ENCODE data around the gene EFNB3. TPM values are rescaled to one million over a fixed set of nuclear protein-coding genes. Genes with fewer than 3 reads are reported as not detected.

EFNB3 gene
- total and polyA plus RNA-seq, 10 of the 15 experiments (the other 5 are each of a cell fraction or from before 2014, with no cell fraction given): 0.01 to 0.13 (median 0.04) TPM; not detected in 5

- no peak for TF ChIP-seq CHD2 (IDR thresholded peaks at IDR 0.05; ENCODE audit: borderline replicate concordance, low read depth, low read length)
- no peak for TF ChIP-seq WRNIP1 (IDR thresholded peaks at IDR 0.05; ENCODE audit: borderline replicate concordance, low read depth, low read length)
- TF ChIP-seq ZNF217 (IDR thresholded peaks at IDR 0.05): no peak
- no peak for TF ChIP-seq MYB (IDR thresholded peaks at IDR 0.05; ENCODE audit: borderline replicate concordance, low read depth, low read length)
- no peak for TF ChIP-seq IKZF2 (IDR thresholded peaks at IDR 0.05)
- no peak for TF ChIP-seq CREM (IDR thresholded peaks at IDR 0.05; ENCODE audit: low read depth)
Measured at GRCh38 chr17:7742729-7743128, 37.7 kb downstream of the EFNB3 start.

GRCh38 chr17:7744416-7744815 is 39.4 kb downstream of the EFNB3 start:
- in situ Hi-C loops (cut with MboI): no loop called here
- ChIA-PET SMC1A (ENCODE audit: uncharacterized antibody, unreplicated experiment) (interaction anchor here (0.7 to 3.9 kb wide), 9 partner anchors 13 to 297 kb away, joined by 3 to 25 read pairs (median 4); no protein-coding TSS in a partner anchor), RAD21 (ENCODE audit: unreplicated experiment) (interaction anchor here (1.2 to 3.4 kb wide), 10 partner anchors 37 to 313 kb away, joined by 3 to 28 read pairs (median 8); partner anchors contain the start of genes CNTROB, NAA38 and TRAPPC1), POLR2A (interaction anchor here (0.7 kb wide), 1 partner anchor 14 kb away, joined by 5 read pairs; no protein-coding TSS in a partner anchor), CTCF (interaction anchor here (0.7 to 4.1 kb wide), 33 partner anchors 9 to 330 kb away, joined by 3 to 50 read pairs (median 5); partner anchors contain the start of genes CYB5D1, GUCY2D, KDM6B and NAA38)
- Histone ChIP-seq H3K4me1 (ENCODE audit: control insufficient read depth, insufficient read depth, low read length) (no peaks in the 10 kb centered on the region), H3K4me3 (no peak overlapping the region), H3K9me3 (replicated peaks; ENCODE audit: control insufficient read depth, insufficient read depth, low read length) (no peaks in the 10 kb centered on the region), H3K4me2 (ENCODE audit: control insufficient read depth, insufficient read depth) (no peak overlapping the region), H3K9ac (ENCODE audit: control insufficient read depth, insufficient read depth, low read length) (no peak overlapping the region), H3K27me3 (replicated peaks in 1 of 2; ENCODE audit: control insufficient read depth in 2 of 2, insufficient read depth in 2 of 2, low read length in 1 of 2) (no peaks in the 10 kb centered on the region; a peak in 3 of 4 replicates), H2AFZ (ENCODE audit: control insufficient read depth, low read depth, low read length) (no peak overlapping the region), H4K20me1 (ENCODE audit: control insufficient read depth, insufficient read depth) (no peaks in the 10 kb centered on the region), H3K27ac (ENCODE audit: control insufficient read depth, insufficient read depth) (no peak overlapping the region), H3K79me2 (ENCODE audit: control insufficient read depth, insufficient read depth, low read length) (no peaks in the 10 kb centered on the region), H3K36me3 (ENCODE audit: control insufficient read depth in 2 of 2, insufficient read depth in 2 of 2, low read length in 1 of 2) (no peaks in the 10 kb centered on the region)
- DNase-seq (ENCODE audit: low read depth, low spot score) (no peak), FAIRE-seq (no peak), ATAC-seq (no peak)
- no TSS peak for BruUV-seq (replicated peaks)
- WGBS (ENCODE audit: insufficient coverage, insufficient replicate concordance, low lambda C conversion rate, missing lambda C conversion rate): 29% methylated on average over 8 of the region's 8 CpGs
- intact Hi-C loops (cut with micrococcal nuclease; ENCODE audit: unreplicated experiment): loop anchor here (5.0 to 10.0 kb wide), 3 partner anchors 80 to 313 kb away; no protein-coding TSS in a partner anchor
- TF ChIP-seq SPI1 (IDR thresholded peaks at IDR 0.05; ENCODE audit: borderline replicate concordance, insufficient read depth, low read depth, low read length): no peak
- TF ChIP-seq USF2 (IDR thresholded peaks at IDR 0.05; ENCODE audit: borderline replicate concordance, low read depth, low read length): no peak
- no peak for TF ChIP-seq BRCA1 (IDR thresholded peaks at IDR 0.05; ENCODE audit: low read depth, low read length)
- no peak for TF ChIP-seq ELK1 (IDR thresholded peaks at IDR 0.05; ENCODE audit: low read depth, low read length)
- TF ChIP-seq BACH1 (IDR thresholded peaks at IDR 0.05; ENCODE audit: borderline replicate concordance): no peak
- TF ChIP-seq CHD2 (IDR thresholded peaks at IDR 0.05; ENCODE audit: borderline replicate concordance, low read depth, low read length): no peak
- no peak for TF ChIP-seq MTA3 (IDR thresholded peaks at IDR 0.05; ENCODE audit: borderline replicate concordance, low read length)
- no peak for TF ChIP-seq CREB1 (IDR thresholded peaks at IDR 0.05; ENCODE audit: low read depth)
- TF ChIP-seq, protein P1, sequence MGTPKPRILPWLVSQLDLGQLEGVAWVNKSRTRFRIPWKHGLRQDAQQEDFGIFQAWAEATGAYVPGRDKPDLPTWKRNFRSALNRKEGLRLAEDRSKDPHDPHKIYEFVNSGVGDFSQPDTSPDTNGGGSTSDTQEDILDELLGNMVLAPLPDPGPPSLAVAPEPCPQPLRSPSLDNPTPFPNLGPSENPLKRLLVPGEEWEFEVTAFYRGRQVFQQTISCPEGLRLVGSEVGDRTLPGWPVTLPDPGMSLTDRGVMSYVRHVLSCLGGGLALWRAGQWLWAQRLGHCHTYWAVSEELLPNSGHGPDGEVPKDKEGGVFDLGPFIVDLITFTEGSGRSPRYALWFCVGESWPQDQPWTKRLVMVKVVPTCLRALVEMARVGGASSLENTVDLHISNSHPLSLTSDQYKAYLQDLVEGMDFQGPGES (IDR thresholded peaks at IDR 0.05): no peak

More at GRCh38 chr17:7742729-7743128, 37.7 kb downstream of the EFNB3 start:
- Histone ChIP-seq H3K4me3 (no peak overlapping the region), H3K27me3 (replicated peaks in 1 of 2; ENCODE audit: control insufficient read depth in 2 of 2, insufficient read depth in 2 of 2, low read length in 1 of 2) (no peaks in the 10 kb centered on the region; a peak in 2 of 4 replicates), H3K27ac (ENCODE audit: control insufficient read depth, insufficient read depth) (no peak overlapping the region), H3K79me2 (ENCODE audit: control insufficient read depth, insufficient read depth, low read length) (no peaks in the 10 kb centered on the region), H4K20me1 (ENCODE audit: control insufficient read depth, insufficient read depth) (no peaks in the 10 kb centered on the region), H3K4me2 (ENCODE audit: control insufficient read depth, insufficient read depth) (no peak overlapping the region), H3K9ac (ENCODE audit: control insufficient read depth, insufficient read depth, low read length) (no peak overlapping the region), H3K4me1 (ENCODE audit: control insufficient read depth, insufficient read depth, low read length) (no peaks in the 10 kb centered on the region), H3K9me3 (replicated peaks; ENCODE audit: control insufficient read depth, insufficient read depth, low read length) (no peaks in the 10 kb centered on the region), H3K36me3 (ENCODE audit: control insufficient read depth in 2 of 2, insufficient read depth in 2 of 2, low read length in 1 of 2) (no peaks in the 10 kb centered on the region), H2AFZ (ENCODE audit: control insufficient read depth, low read depth, low read length) (no peak overlapping the region)
- FAIRE-seq: no peak
- ChIA-PET POLR2A (no interaction called here), CTCF (interaction anchor here (0.7 to 4.1 kb wide), 25 partner anchors 12 to 332 kb away, joined by 3 to 50 read pairs (median 6); partner anchors contain the start of genes CYB5D1, FXR2, KDM6B and NAA38), SMC1A (ENCODE audit: uncharacterized antibody, unreplicated experiment) (interaction anchor here (1.0 to 3.9 kb wide), 4 partner anchors 77 to 299 kb away, joined by 3 to 25 read pairs (median 10); no protein-coding TSS in a partner anchor), RAD21 (ENCODE audit: unreplicated experiment) (interaction anchor here (0.6 to 3.4 kb wide), 11 partner anchors 77 to 317 kb away, joined by 3 to 28 read pairs (median 7); partner anchors contain the start of genes CNTROB, NAA38 and TRAPPC1)
- no peak for DNase-seq (ENCODE audit: low read depth, low spot score)
- WGBS (ENCODE audit: insufficient coverage, insufficient replicate concordance, low lambda C conversion rate, missing lambda C conversion rate): 43% methylated on average over 10 of the region's 10 CpGs
- BruUV-seq (replicated peaks): no TSS peak
- ATAC-seq: 0 out of 3 replicates have a peak, but pooled peaks have one; percentile 17
- intact Hi-C loops (cut with micrococcal nuclease; ENCODE audit: unreplicated experiment) (loop anchor here (1.0 to 10.0 kb wide), 5 partner anchors 82 to 315 kb away; partner anchors contain the start of gene NAA38), in situ Hi-C loops (cut with MboI) (no loop called here)
